Stimulated activated naive CD4-positive, alpha-beta T cell treated with Interleukin-2 at 50 U/mL for 16 hours (primary cell): Measurements from ENCODE around the gene NT5C.
A peak's percentile ranks its signal among the peaks of the same experiment; 100 is the strongest.

Experiments
- DNase-seq: peaks from one replicate; lab custom pipeline; 2025; lab: John Stamatoyannopoulos, UW

The NT5C gene

GRCh38 chr17:75093548-75094158 lies 37.9 kb downstream of the NT5C start:
- DNase-seq: no peak

DNA sequence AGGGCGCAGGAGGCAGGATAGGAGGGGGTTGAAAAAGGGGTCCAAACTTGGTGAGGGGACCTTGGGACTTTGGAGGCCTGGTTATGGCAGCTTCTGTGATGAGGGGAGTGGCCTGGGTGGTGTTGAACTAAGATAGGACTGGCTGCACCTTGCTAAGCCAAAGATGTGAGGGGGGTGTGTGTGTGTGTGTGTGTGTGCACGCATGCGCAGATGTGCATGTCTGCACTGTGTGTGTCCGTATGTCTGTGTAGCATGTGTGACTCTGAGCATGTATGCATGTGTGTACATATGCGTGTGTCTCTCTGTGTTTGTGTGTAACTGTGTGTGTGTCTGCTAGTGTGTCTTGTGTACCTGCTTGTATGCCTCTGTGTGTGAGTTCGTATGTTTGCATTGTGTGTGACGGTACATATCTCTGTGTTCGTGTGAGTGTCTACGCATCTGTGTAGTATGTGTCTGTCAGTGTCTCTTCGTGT lies 39.7 kb downstream of the NT5C start:
- no peak for DNase-seq

DNA sequence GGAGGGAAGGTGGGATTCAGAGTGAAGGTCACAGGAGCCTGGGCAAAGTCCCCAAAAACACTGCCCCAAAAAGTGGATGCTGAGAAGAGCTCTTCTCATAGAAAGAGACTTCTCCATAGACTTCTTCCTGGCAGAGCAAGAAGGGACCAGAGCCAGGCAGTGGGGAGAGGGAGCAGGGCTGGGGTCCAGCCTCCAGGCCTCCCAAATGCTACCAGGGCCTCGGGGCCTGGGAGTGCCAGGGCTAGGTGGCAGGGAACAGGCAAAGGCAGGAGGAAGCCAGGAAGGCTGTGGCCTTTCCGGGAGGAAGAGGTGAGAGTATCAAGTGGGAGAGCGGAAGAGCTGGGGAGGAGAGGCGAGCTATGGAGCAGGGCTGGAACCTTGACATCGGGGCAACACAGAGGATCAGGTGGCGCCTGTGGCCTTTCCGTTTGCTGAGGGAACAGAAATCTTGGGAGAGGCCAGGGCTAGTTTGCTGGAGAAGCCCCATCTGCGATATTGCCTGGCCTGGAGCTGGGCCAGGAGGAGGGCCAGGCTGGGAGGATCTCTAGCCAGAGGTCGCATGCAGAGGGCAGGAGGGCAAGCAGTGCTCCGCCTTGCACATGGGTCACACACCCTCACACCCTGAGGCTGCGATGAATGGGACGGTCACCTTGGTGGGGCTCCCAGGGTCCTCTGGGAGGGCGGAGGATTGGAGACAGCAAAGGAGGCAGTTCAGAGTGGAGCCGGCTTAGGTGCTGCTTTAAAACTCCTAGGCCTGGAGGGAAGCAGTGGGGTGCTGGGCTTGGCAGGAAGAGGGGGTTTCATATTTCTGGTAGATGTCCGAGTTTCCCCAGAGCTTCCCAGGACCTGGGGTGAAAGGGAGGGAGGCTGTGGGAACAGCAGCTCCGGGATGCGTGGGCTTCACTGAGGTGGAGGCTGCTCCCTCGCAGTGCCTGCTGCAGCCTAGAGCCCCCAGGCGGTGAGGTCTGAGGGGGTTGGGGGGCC lies 40.4 kb downstream of the NT5C start:
- DNase-seq: no peak

- no peak for DNase-seq
Measured at GRCh38 chr17:75088465-75089417, 42.8 kb downstream of the NT5C start.

GRCh38 chr17:75087558-75088453 lies 43.7 kb downstream of the NT5C start, which contains the start of gene SLC16A5:
Gene SLC16A5, plus strand, starts transcription at chr17:75087954. Its CDS starts 5,683 bp downstream, at chr17:75093637.
- DNase-seq: peak; percentile 27

DNA sequence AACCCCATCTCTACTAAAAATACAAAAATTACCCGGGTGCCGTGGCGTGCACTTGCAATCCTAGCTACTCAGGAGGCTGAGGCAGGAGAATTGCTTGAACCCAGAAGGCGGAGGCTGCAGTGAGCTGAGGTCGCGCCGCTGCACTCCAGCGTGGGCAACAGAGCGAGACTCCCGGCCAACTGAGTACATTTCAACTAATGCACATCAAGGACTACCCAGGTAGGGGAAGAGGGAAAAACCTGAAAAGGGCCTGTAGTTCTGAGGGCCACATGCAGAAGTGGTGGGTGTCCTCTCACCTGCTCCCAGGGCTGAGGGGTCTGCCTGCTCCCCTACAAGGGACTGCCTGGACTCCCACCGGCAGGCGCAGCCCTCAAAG lies 44.4 kb downstream of the NT5C start:
- DNase-seq: no peak

GRCh38 chr17:75086496-75087181 lies 44.9 kb downstream of the NT5C start:
- DNase-seq: no peak

GRCh38 chr17:75084039-75084660 lies 47.4 kb downstream of the NT5C start:
- no peak for DNase-seq

GRCh38 chr17:75082683-75083082 lies 48.9 kb downstream of the NT5C start:
- DNase-seq: no peak

DNA sequence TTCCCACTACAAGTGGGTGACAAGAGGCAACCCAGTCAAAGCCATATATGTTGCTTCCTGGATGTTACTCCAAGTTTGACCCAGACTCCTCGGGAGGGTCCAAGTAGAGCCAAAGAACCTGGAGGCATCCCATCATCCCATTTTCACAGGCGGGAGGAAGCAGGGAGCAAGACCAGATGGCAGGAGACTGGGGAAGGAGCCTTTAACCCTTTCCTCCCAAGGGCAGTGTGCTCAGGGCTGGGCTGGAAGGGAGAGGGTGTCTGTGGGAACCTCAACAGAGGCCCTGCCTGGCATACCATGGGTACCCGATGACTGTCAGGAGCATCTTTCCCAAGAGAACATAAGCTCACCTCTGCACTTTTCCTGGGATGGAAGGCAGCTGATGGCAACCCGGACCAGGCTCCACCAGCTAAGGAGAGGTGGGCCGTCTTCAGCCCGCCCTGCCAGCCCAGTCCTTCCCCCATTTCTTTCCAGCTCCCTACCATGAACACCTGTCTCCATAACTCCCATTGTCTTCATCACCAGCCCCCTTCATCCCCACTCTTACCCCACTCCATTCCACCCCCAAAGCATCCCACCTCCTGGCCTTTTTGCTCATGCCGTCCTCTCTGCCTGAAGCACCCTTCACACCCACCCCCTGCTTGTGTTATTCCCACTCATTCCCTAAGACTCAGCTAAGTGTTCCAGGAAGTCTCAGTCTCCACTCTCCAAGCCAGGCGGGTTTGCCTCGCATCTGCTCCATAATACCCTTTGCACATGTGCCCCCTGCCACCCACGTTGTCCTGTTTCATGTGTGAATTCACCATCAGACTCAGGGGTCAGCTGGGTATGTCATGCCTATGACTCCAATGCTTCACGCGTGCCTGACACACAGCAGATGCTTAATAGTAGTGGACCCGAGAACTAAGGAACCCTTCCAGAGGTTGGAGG lies 49.7 kb downstream of the NT5C start:
- no peak for DNase-seq
